MM.1S (cell line): ENCODE results near the gene KHDC4.

Experiments used
- DNase-seq: peaks from one replicate; pipeline ENCODE4 v3.0.0-alpha.2; 2015
- H2AFZ ChIP-seq: fragments of 300-600 bp; sonication (generic); 2 replicates; pipeline ENCODE4 v1.6.0; 2016; ENCODE audit warnings: antibody characterized with exemption, low read length
- H3F3A ChIP-seq: fragments of 300-600 bp; sonication (generic); 2 replicates; pipeline ENCODE4 v1.6.1; 2016; ENCODE audit warnings: mild to moderate bottlenecking, antibody characterized with exemption, low read length, moderate library complexity, mixed read lengths; ENCODE audit not compliant: insufficient read depth
- H3K27ac ChIP-seq: fragments of 300-600 bp; sonication (generic); 2 replicates; pipeline ENCODE4 v1.5.1; 2016; ENCODE audit warnings: mild to moderate bottlenecking, low read length
- H3K27me3 ChIP-seq: fragments of 300-600 bp; sonication (generic); replicated peaks from 2 replicates; pipeline ENCODE4 v1.6.0; 2016; ENCODE audit warnings: low read length; ENCODE audit not compliant: insufficient read depth
- H3K36me3 ChIP-seq: fragments of 300-600 bp; sonication (generic); replicated peaks from 2 replicates; pipeline ENCODE4 v1.6.1; 2016; ENCODE audit warnings: mild to moderate bottlenecking, low read length, mixed read lengths; ENCODE audit not compliant: insufficient read depth
- H3K4me1 ChIP-seq: fragments of 300-600 bp; sonication (generic); 2 replicates; pipeline ENCODE4 v1.6.1; 2016; ENCODE audit warnings: low read length, mixed read lengths
- H3K4me2 ChIP-seq: fragments of 300-600 bp; sonication (generic); 2 replicates; pipeline ENCODE4 v1.6.0; 2016; ENCODE audit warnings: low read depth, low read length
- H3K4me3 ChIP-seq: fragments of 300-600 bp; sonication (generic); 2 replicates; pipeline ENCODE4 v1.5.1; 2016; ENCODE audit warnings: low read length, mixed read lengths
- H3K79me2 ChIP-seq: fragments of 300-600 bp; sonication (generic); 2 replicates; pipeline ENCODE4 v1.6.1; 2016; ENCODE audit warnings: mixed run types, low read length, mixed read lengths
- H3K9ac ChIP-seq: fragments of 300-600 bp; sonication (generic); 2 replicates; pipeline ENCODE4 v1.6.1; 2016; ENCODE audit warnings: low read length, mixed read lengths
- H3K9me2 ChIP-seq: fragments of 300-600 bp; sonication (generic); replicated peaks from 2 replicates; pipeline ENCODE4 v1.6.1; 2016; ENCODE audit warnings: mild to moderate bottlenecking, low read length, mixed read lengths; ENCODE audit not compliant: insufficient read depth
- H3K9me3 ChIP-seq: fragments of 300-600 bp; sonication (generic); replicated peaks from 2 replicates; pipeline ENCODE4 v1.6.1; 2016; ENCODE audit warnings: mild to moderate bottlenecking, low read length, mixed read lengths; ENCODE audit not compliant: insufficient read depth
- H4K20me1 ChIP-seq: fragments of 300-600 bp; sonication (generic); 2 replicates; pipeline ENCODE4 v1.6.1; 2016; ENCODE audit warnings: mild to moderate bottlenecking, low read length, moderate library complexity, mixed read lengths; ENCODE audit not compliant: insufficient read depth
- EZH2 ChIP-seq: fragments of 300-600 bp; sonication (generic); optimal IDR thresholded peaks from 2 replicates; pipeline ENCODE3; 2017; ENCODE audit warnings: low read depth, mild to moderate bottlenecking, antibody characterized with exemption, low read length, mixed read lengths
- EZH2phosphoT487 ChIP-seq: fragments of 300-600 bp; sonication (generic); IDR thresholded peaks from 2 replicates; pipeline ENCODE4 v1.6.1; 2018; ENCODE audit warnings: antibody characterized with exemption, low read length
- TF ChIP-seq, protein P1 (sequence below): fragments of 300-600 bp; sonication (generic); IDR thresholded peaks from 2 replicates; pipeline ENCODE4 v1.5.1; 2016; ENCODE audit warnings: antibody characterized with exemption, low read length, mixed read lengths

Gene KHDC4

DNA sequence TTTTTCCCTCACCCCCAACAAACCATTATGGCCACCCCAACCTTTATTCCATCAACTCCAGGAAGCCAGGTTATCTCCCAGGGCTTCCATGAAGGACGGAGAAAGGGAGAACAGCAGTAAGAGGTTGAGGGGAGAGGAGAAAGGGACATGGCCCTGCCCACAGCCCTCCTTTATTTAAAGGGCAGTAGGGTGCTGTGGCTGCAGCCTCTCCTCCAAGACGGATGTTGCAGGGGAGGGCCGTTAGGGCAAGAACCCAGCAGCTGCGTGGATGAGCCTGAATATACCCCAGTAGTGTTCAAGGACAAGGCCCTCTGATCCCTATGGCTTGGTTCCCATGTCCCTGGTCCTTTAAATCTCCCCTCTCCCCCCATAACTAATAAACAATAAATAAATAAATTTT, 13.1 kb upstream of the KHDC4 start:
- peaks cover 27% of the 10 kb centered on the region for H3K36me3 ChIP-seq
- H3K4me2 ChIP-seq, result peak overlapping the region; percentile 77
- H3K79me2 ChIP-seq, result peaks cover 37% of the 10 kb centered on the region
- peak overlapping the region; percentile 47; the same call in 1 of the 2 replicates for H3K9ac ChIP-seq
- H4K20me1 ChIP-seq, result no peaks in the 10 kb centered on the region
- H3K9me3 ChIP-seq, result no peaks in the 10 kb centered on the region
- no peak for DNase-seq
- no peaks in the 10 kb centered on the region for H3K9me2 ChIP-seq
- H3F3A ChIP-seq, result peaks cover 84% of the 10 kb centered on the region
- no peaks in the 10 kb centered on the region for H3K27me3 ChIP-seq
- no peak overlapping the region for H2AFZ ChIP-seq
- no peak overlapping the region for H3K4me3 ChIP-seq
- H3K27ac ChIP-seq, result peak overlapping the region; percentile 87
- H3K4me1 ChIP-seq, result peaks cover 88% of the 10 kb centered on the region
- TF ChIP-seq EZH2phosphoT487 (no peak), EZH2 (no peak)
- TF ChIP-seq, protein P1, sequence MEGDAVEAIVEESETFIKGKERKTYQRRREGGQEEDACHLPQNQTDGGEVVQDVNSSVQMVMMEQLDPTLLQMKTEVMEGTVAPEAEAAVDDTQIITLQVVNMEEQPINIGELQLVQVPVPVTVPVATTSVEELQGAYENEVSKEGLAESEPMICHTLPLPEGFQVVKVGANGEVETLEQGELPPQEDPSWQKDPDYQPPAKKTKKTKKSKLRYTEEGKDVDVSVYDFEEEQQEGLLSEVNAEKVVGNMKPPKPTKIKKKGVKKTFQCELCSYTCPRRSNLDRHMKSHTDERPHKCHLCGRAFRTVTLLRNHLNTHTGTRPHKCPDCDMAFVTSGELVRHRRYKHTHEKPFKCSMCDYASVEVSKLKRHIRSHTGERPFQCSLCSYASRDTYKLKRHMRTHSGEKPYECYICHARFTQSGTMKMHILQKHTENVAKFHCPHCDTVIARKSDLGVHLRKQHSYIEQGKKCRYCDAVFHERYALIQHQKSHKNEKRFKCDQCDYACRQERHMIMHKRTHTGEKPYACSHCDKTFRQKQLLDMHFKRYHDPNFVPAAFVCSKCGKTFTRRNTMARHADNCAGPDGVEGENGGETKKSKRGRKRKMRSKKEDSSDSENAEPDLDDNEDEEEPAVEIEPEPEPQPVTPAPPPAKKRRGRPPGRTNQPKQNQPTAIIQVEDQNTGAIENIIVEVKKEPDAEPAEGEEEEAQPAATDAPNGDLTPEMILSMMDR, result no peak

DNA sequence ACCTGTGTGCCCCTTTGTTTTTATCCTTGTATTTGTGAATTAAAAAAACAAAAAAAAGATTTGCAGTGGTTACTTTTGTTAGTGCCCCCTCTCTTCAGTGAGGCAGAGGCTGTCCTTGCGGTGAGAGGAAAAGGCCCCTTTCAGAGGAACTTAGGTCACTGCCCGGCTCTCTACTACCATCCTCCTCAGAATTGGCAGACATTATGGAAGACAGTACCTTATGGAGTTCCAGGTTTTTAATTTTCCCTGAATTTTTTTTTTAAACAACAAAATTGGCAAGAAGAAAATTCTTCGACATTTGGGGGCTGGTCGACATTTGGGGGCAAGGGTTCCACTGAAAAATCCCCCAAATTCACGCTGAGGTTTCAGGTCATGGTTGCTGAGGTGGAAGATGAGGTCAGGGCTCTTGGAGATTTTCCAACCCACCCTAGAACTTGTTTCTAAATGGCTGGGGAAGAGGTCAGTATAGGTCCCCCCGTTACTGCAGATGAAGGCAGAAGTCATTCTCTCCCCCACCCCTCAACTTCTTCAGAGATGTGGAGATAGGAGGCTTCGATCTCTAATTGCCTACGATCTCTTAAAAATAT, 12.5 kb upstream of the KHDC4 start:
- peaks cover 21% of the 10 kb centered on the region for H3K36me3 ChIP-seq
- peak overlapping the region; percentile 87 for H3K27ac ChIP-seq
- DNase-seq, result no peak
- H2AFZ ChIP-seq, result no peak overlapping the region
- TF ChIP-seq EZH2phosphoT487, result no peak
- TF ChIP-seq, protein P1, result no peak
- no peak for TF ChIP-seq EZH2
- H3K27me3 ChIP-seq, result no peaks in the 10 kb centered on the region
- H3K9ac ChIP-seq, result peak overlapping the region; percentile 47
- no peaks in the 10 kb centered on the region for H3K9me2 ChIP-seq
- H3K79me2 ChIP-seq, result peaks cover 32% of the 10 kb centered on the region
- no peaks in the 10 kb centered on the region for H3K9me3 ChIP-seq
- peaks cover 85% of the 10 kb centered on the region for H3F3A ChIP-seq
- H4K20me1 ChIP-seq, result no peaks in the 10 kb centered on the region
- peak overlapping the region; percentile 77 for H3K4me2 ChIP-seq
- peaks cover 88% of the 10 kb centered on the region for H3K4me1 ChIP-seq
- H3K4me3 ChIP-seq, result no peak overlapping the region

DNA sequence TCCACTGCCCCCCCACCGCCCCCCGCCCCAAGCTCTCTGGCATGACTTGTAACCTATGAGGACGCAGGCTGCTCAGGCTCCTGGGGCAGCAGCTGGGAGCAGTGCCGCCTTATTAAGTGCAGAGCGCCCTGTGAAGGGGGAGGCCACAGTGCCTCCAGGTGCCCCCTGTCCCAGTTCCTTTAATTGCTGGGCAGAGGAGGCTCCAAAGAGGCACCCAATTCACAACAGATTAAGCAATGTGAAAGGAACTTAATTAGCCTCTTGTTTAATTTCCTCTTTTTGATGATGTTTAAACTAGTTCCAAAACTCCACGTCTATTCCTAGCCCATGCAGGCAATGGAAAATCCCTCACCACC, 10.2 kb upstream of the KHDC4 start:
- H3K9me3 ChIP-seq, result no peaks in the 10 kb centered on the region

More for the DNA sequence above, 10.2 kb upstream of the KHDC4 start:
- Histone ChIP-seq H3F3A (peaks cover 82% of the 10 kb centered on the region), H3K4me3 (no peak overlapping the region), H3K9ac (no peak overlapping the region), H3K27ac (peak overlapping the region; percentile 87; the same call in 1 of the 2 replicates), H3K4me1 (peaks cover 86% of the 10 kb centered on the region), H3K79me2 (peaks cover 12% of the 10 kb centered on the region), H3K36me3 (peaks cover 3% of the 10 kb centered on the region; the same call in 1 of the 2 replicates), H3K4me2 (no peak overlapping the region), H2AFZ (no peak overlapping the region), H3K9me2 (no peaks in the 10 kb centered on the region), H3K27me3 (no peaks in the 10 kb centered on the region), H4K20me1 (no peaks in the 10 kb centered on the region)
- TF ChIP-seq EZH2 (no peak), EZH2phosphoT487 (no peak)
- TF ChIP-seq, protein P1, result no peak
- no peak for DNase-seq
